DND-41 (cell line): ENCODE measurements around the gene VPS4A.
"Not testable (repeated sequence)": the region's sequence is repeated elsewhere in the genome, so short reads cannot be mapped to it uniquely, and the experiment has no call there.

Experiments used
- ATAC-seq: fragments of 200-7000 bp; cut with Tn5 transposase; 3 replicates; pipeline ENCODE4 v1.9.1; 2021; ENCODE audit warnings: low read depth; ENCODE audit not compliant: insufficient read depth
- DNase-seq: peaks from one replicate; pipeline ENCODE4 v3.0.0-alpha.2; 2020
- H2AFZ ChIP-seq: 2 replicates; pipeline ENCODE4 v1.6.0; 2012; ENCODE audit warnings: low read depth, low read length
- H3K27ac ChIP-seq: 2 replicates; pipeline ENCODE4 v1.5.1; 2012; ENCODE audit warnings: low read length, inconsistent platforms
- H3K27me3 ChIP-seq: fragments of 200-600 bp; sonication (generic); 2 replicates; pipeline ENCODE4 v1.6.0; 2012; ENCODE audit warnings: low read length, mild to moderate bottlenecking, inconsistent platforms; ENCODE audit not compliant: insufficient read depth, poor library complexity
- H3K36me3 ChIP-seq: 2 replicates; pipeline ENCODE4 v1.5.1; 2012; ENCODE audit warnings: low read length, inconsistent platforms; ENCODE audit not compliant: insufficient read depth
- H3K4me1 ChIP-seq: 2 replicates; pipeline ENCODE4 v1.5.1; 2012; ENCODE audit warnings: mild to moderate bottlenecking, low read length; ENCODE audit not compliant: insufficient read depth
- H3K4me2 ChIP-seq: 2 replicates; pipeline ENCODE4 v1.6.0; 2012; ENCODE audit warnings: mild to moderate bottlenecking, moderate library complexity, low read length, inconsistent platforms; ENCODE audit not compliant: insufficient read depth
- H3K4me3 ChIP-seq, 2 experiments: fragments of 200-600 bp in 1 of 2; shearing (Covaris generic) in 1 of 2; 2 replicates each; pipeline ENCODE4 v1.5.1; 2012 to 2016; ENCODE audit warnings: inconsistent platforms in 2 of 2, low read length in 2 of 2, mild to moderate bottlenecking in 2 of 2, low read depth in 1 of 2, moderate library complexity in 1 of 2
- H3K79me2 ChIP-seq: 2 replicates; pipeline ENCODE4 v1.6.0; 2012; ENCODE audit warnings: low read length, inconsistent platforms; ENCODE audit not compliant: insufficient read depth
- H3K9ac ChIP-seq: 2 replicates; pipeline ENCODE4 v1.6.0; 2012; ENCODE audit warnings: low read depth, mild to moderate bottlenecking, inconsistent platforms, low read length, moderate library complexity
- H3K9me3 ChIP-seq: 2 replicates; pipeline ENCODE4 v1.5.1; 2012; ENCODE audit warnings: low read length, moderate library complexity, mild to moderate bottlenecking, inconsistent platforms; ENCODE audit not compliant: insufficient read depth, severe bottlenecking
- H4K20me1 ChIP-seq: 2 replicates; pipeline ENCODE4 v1.6.0; 2012; ENCODE audit warnings: low read length; ENCODE audit not compliant: insufficient read depth
- CTCF ChIP-seq: IDR thresholded peaks from 2 replicates; pipeline ENCODE4 v1.5.1; 2012; ENCODE audit warnings: borderline replicate concordance, low read length, moderate library complexity, mild to moderate bottlenecking; ENCODE audit not compliant: poor library complexity, severe bottlenecking; ENCODE audit errors: extremely low read depth
- EZH2 ChIP-seq: IDR thresholded peaks from 3 replicates; pipeline ENCODE4 v1.6.1; 2012; ENCODE audit warnings: borderline replicate concordance, low read depth, mild to moderate bottlenecking, moderate library complexity, low read length, inconsistent platforms; ENCODE audit not compliant: severe bottlenecking

VPS4A gene

DNA sequence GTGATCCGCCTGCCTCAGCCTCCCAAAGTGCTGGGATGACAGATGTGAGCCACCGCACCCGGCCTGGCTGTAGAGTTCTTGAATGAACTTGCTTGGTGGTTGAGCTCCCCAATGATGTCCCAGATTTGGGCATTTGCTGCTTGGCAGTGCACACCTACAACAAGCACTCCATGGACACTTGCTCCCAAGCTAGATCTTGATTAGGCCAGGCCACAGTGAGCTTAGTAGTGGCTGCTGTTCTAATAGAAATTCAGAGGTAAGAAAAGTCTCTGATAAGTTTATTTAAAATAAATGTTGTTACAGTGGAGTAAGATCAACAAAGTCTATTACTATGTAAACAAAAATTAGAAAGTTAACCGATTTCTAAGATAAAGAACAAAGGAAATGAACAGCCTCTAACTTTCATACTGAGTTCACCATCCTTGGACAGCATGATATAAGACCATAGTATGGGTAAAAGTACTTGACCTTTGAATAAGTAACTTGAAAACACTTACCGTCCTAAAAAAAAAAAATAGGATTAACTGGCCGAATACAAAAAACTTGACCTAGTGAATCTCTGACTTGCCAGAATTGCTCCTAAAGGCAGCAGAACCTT is 39.5 kb downstream of the VPS4A start:
- no peak for DNase-seq
- Histone ChIP-seq H3K4me2 (no peak overlapping the region), H3K36me3 (peaks cover 13% of the 10 kb centered on the region), H3K27ac (no peak overlapping the region), H3K9ac (no peak overlapping the region), H3K79me2 (no peaks in the 10 kb centered on the region), H3K4me1 (no peaks in the 10 kb centered on the region), H3K9me3 (no peaks in the 10 kb centered on the region), H2AFZ (no peak overlapping the region), H4K20me1 (no peaks in the 10 kb centered on the region), H3K27me3 (no peaks in the 10 kb centered on the region), H3K4me3 (no peak overlapping the region)
- ATAC-seq = no peak
- TF ChIP-seq CTCF (no peak), EZH2 (no peak)

DNA sequence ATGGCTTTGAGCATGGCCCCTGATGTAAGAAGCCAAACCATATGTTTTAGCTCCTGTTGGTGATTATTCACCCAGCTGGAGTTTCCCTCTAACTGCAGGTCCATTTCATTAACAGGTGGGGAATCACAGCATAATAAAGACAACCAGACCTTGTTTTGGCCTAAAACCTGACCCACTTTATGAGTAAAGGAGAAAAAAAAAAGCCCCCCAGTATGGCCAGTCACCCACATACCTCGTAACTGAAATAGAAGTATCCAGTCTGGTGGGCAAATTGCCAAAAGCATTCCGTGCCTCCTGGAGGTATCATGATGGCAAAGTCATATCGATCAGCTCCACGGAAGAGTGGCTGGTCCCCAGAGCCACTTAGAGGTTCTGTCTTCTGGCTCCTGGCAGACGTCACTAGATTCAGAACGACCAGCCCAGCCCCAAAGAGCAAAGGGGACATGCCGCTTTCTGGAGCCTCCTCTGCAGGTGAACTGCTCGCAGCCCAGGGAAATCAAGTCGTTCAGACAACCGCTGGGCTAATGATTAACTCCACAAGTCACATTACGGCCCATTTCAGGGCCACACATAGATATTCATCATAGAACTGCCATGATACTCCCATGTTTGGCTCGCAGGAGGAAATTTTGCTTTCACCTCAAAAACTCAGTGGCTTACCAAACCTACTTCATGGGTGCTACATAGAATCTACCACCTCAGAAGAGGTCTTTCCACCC is 40.3 kb downstream of the VPS4A start, which contains the start of gene TMED6:
TSS of gene TMED6 (minus strand) at position 478 of the 719 bp plus-strand sequence. CDS start at position 445, 33 bp downstream.
- no peaks in the 10 kb centered on the region for H3K79me2 ChIP-seq
- H2AFZ ChIP-seq = no peak within 1 kb of the TSS
- H3K9ac ChIP-seq = no peak within 1 kb of the TSS
- no peaks in the 10 kb centered on the region for H3K4me1 ChIP-seq
- peaks cover 22% of the 10 kb centered on the region for H3K36me3 ChIP-seq
- ATAC-seq = no peak
- no peak for DNase-seq
- no peaks in the 10 kb centered on the region for H3K27me3 ChIP-seq
- H3K9me3 ChIP-seq = no peaks in the 10 kb centered on the region
- no peak within 1 kb of the TSS for H3K4me3 ChIP-seq
- TF ChIP-seq EZH2 = no peak
- TF ChIP-seq CTCF = no peak
- H3K4me2 ChIP-seq = no peak within 1 kb of the TSS
- H3K27ac ChIP-seq = no peak within 1 kb of the TSS
- no peaks in the 10 kb centered on the region for H4K20me1 ChIP-seq

GRCh38 chr16:69360070-69360469 is 48.9 kb downstream of the VPS4A start:
- not testable (repeated sequence) for H3K9me3 ChIP-seq, H3K79me2 ChIP-seq, H2AFZ ChIP-seq, H3K27ac ChIP-seq, ATAC-seq, DNase-seq, H3K9ac ChIP-seq, H3K27me3 ChIP-seq, H3K4me1 ChIP-seq, H3K4me3 ChIP-seq, H3K4me2 ChIP-seq
- H4K20me1 ChIP-seq = peaks cover 17% of the 10 kb centered on the region; the same call in 1 of the 2 replicates
- H3K36me3 ChIP-seq = peaks cover 59% of the 10 kb centered on the region

GRCh38 chr16:69363281-69363717 is 52.1 kb downstream of the VPS4A start:
- Histone ChIP-seq H3K9me3 (no peaks in the 10 kb centered on the region), H3K27ac (no peak overlapping the region), H3K4me1 (no peaks in the 10 kb centered on the region), H3K4me2 (no peak overlapping the region), H2AFZ (no peak overlapping the region), H3K9ac (no peak overlapping the region), H3K36me3 (peaks cover 74% of the 10 kb centered on the region), H3K4me3 (no peak overlapping the region), H3K27me3 (no peaks in the 10 kb centered on the region), H4K20me1 (peaks cover 22% of the 10 kb centered on the region; the same call in 1 of the 2 replicates), H3K79me2 (no peaks in the 10 kb centered on the region; the same call in 1 of the 2 replicates)
- ATAC-seq (no peak), DNase-seq (no peak)
- TF ChIP-seq EZH2 (no peak), CTCF (no peak)
